Breast epithelium (tissue), 4 donors: ENCODE measurements around the gene PHOSPHO1. TPM values are rescaled to one million over a fixed set of nuclear protein-coding genes. Genes with fewer than 3 reads are reported as not detected.

Experiments used
- DNase-seq, 2 donors: peaks; one replicate each; pipeline ENCODE4 v3.0.0-alpha.2; 2019; ENCODE audit warnings: low spot score in 2 of 2
- H3K27ac ChIP-seq, 2 donors: fragments of 200-600 bp; sonication (generic) in 1 of 2; one replicate each; pipeline ENCODE4 v1.5.1; 2016 to 2019; ENCODE audit warnings: mild to moderate bottlenecking in 1 of 2
- H3K27me3 ChIP-seq, 2 donors: fragments of 200-600 bp; sonication (generic) in 1 of 2; one replicate each; pipeline versions ENCODE4 v1.5.1 to v1.6.0; 2017 to 2019; ENCODE audit warnings: control low read depth in 1 of 2, mild to moderate bottlenecking in 1 of 2
- H3K36me3 ChIP-seq: fragments of 200-600 bp; one replicate; pipeline ENCODE4 v1.5.1; 2019
- H3K4me1 ChIP-seq, 2 donors: fragments of 200-600 bp; sonication (generic); one replicate each; pipeline ENCODE4 v1.5.1; 2016 to 2019; ENCODE audit warnings: control low read depth in 1 of 2
- H3K4me3 ChIP-seq, 3 donors: fragments of 200-600 bp; sonication (generic); 1 replicate in 2 of 3; 2 replicates in 1 of 3; pipeline ENCODE4 v1.5.1; 2016 to 2019; ENCODE audit warnings: mild to moderate bottlenecking in 3 of 3, moderate library complexity in 2 of 3
- H3K9me3 ChIP-seq, 2 donors: fragments of 200-600 bp; sonication (generic) in 1 of 2; one replicate each; pipeline ENCODE4 v1.5.1; 2016 to 2019; ENCODE audit warnings: control low read depth in 1 of 2
- POLR2A ChIP-seq: fragments of 450-650 bp; IDR thresholded peaks from one replicate; pipeline ENCODE4 v1.6.1; 2016; ENCODE audit warnings: antibody characterized with exemption, mild to moderate bottlenecking, moderate library complexity
- POLR2AphosphoS5 ChIP-seq, 3 donors: sonication (generic); formaldehyde crosslinking; IDR thresholded peaks; one replicate each; pipeline ENCODE4 v1.6.1; 2017; ENCODE audit warnings: antibody characterized with exemption in 3 of 3
- intact Hi-C: fragments of 100-400 bp; cut with DNase I; formaldehyde crosslinking; loops from one replicate; pipeline ENCODE4 v1.15.1; 2023; ENCODE audit warnings: low total_unique reads
- total RNA-seq, 3 donors: library from RNA; depleted of rRNA; stranded (reverse); fragments of >200 nt; gene quantifications; one replicate each; pipeline ENCODE4 v1.1.0, GENCODE V29; 2016
- TF ChIP-seq, protein P1 (sequence below), 3 donors: fragments of 450-650 bp; IDR thresholded peaks; one replicate each; pipeline ENCODE4 v1.5.1; 2016 to 2017; ENCODE audit warnings: antibody characterized with exemption in 3 of 3, mild to moderate bottlenecking in 3 of 3, moderate library complexity in 3 of 3

The PHOSPHO1 gene
- total RNA-seq, 3 donors from 2014 or later: 0.33 to 0.88 TPM; not detected in 1

DNA sequence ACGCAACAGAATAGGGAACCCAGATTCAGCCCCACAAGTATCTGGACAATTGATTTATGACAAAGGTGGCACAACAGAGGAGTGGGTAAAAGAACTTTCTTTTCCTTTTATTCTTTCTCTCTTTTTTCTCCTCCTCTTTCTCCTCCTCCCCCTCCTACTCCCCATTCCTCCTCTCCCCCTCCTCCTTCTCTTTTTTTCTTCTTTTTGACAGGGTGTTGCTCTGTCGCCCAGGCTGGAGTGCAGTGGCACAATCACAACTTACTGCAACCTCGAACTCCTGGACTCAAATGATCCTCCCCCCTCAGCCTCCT, 36.3 kb downstream of the PHOSPHO1 start:
- intact Hi-C loops: loop anchor here (5.0 kb wide), 1 partner anchor 223 kb away; no protein-coding TSS in a partner anchor
- Histone ChIP-seq H3K4me1 (no peaks in the 10 kb centered on the region), H3K27me3 (no peaks in the 10 kb centered on the region), H3K36me3 (no peaks in the 10 kb centered on the region), H3K27ac (peak overlapping the region; percentile 81 to 94), H3K9me3 (no peaks in the 10 kb centered on the region), H3K4me3 (no peak overlapping the region)
- TF ChIP-seq POLR2A: no peak
- TF ChIP-seq, protein P1, sequence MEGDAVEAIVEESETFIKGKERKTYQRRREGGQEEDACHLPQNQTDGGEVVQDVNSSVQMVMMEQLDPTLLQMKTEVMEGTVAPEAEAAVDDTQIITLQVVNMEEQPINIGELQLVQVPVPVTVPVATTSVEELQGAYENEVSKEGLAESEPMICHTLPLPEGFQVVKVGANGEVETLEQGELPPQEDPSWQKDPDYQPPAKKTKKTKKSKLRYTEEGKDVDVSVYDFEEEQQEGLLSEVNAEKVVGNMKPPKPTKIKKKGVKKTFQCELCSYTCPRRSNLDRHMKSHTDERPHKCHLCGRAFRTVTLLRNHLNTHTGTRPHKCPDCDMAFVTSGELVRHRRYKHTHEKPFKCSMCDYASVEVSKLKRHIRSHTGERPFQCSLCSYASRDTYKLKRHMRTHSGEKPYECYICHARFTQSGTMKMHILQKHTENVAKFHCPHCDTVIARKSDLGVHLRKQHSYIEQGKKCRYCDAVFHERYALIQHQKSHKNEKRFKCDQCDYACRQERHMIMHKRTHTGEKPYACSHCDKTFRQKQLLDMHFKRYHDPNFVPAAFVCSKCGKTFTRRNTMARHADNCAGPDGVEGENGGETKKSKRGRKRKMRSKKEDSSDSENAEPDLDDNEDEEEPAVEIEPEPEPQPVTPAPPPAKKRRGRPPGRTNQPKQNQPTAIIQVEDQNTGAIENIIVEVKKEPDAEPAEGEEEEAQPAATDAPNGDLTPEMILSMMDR (IDR thresholded peaks at IDR 0.05): no peak
- no peak for TF ChIP-seq POLR2AphosphoS5 (IDR thresholded peaks at IDR 0.05)
- no peak for DNase-seq

DNA sequence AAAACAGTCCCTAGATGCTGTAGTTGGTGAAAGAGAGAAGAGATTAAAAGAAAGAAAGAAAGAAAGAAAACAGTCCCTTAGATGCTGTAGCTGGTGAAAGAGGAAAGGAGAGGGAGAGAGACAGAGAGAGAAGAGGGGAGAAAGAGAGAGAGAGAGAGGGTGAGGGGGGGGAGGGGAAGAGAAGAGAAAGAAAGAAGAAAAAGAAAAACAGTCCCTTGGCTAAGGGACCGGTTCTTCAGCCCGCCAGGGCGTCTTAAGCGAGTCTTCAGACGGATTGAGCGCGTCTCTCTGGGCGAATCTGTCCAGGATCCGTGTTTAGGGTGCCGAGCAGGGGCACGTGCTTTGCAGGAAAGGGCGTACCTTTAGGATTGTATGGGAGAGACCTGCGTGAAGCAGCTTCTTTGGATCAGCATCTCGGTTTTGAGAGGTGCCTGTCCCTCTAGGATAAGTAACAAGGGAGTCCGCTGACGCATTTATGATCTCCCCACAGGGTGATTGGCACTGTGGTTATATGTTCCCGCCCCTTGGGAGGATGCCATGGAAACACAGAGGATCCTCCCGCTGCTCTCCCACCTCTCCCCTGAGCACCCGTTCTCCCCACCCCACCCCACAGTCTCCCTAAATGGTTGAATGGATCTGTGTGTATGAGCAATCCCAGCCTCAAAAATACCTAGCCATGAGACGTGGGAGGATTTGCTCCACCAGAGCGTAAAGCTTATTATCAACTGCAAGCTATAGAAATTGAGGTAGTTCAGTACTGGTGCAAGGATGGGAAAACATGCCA, 36.9 kb downstream of the PHOSPHO1 start:
- TF ChIP-seq, protein P1 (IDR thresholded peaks at IDR 0.05): no peak
- TF ChIP-seq POLR2AphosphoS5 (IDR thresholded peaks at IDR 0.05): peak in 1 of 3 donors; percentile 17
- intact Hi-C loops: loop anchor here (5.0 kb wide), 1 partner anchor 224 kb away; no protein-coding TSS in a partner anchor
- Histone ChIP-seq H3K27me3 (no peaks in the 10 kb centered on the region), H3K27ac (peak overlapping the region; percentile 81 to 94), H3K4me1 (no peaks in the 10 kb centered on the region), H3K9me3 (no peaks in the 10 kb centered on the region), H3K4me3 (peak overlapping the region; percentile 64 to 84 (median 71)), H3K36me3 (no peaks in the 10 kb centered on the region)
- peak in 1 of 2 donors; percentile 59 for DNase-seq

DNA sequence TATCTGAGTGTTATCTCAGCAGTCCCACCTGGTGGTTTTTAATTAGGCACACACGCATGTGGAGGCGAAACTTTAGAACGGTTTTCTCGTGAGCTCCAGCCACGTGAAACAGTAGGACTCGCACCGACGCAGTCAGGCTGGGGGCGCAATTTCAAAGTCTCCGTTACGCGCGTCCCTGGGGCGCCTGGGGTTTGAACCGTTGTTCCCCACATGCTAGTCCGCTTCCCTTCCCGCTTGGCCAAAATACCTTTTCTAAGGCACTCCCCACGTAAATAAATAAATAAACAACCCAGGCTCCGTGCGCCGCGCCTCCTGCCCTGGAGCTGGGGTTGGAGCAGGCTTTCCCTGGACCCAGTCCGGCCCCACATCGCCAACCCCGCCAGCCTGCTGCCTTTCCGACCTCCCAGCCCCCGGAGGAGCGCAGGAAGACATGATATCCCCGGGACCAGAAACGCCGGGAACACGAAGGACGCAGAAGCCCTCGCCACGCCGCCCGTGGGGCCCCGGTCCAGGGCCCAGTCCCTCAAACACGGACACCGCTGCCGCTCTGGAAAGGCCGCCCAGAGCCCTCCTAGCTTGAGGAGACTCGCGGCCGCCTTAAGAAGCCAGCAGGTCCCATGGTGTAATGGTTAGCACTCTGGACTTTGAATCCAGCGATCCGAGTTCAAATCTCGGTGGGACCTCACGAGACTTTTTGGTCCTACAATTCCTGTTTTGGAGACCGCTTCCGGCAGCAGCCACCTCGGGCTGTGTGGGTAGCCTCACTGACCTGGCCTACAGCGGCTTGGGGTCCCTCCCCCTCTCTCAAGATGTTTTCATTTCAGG, 38.5 kb downstream of the PHOSPHO1 start:
- H3K27ac ChIP-seq: peak overlapping the region; percentile 93 to 94
- no peaks in the 10 kb centered on the region for H3K4me1 ChIP-seq
- H3K36me3 ChIP-seq: no peaks in the 10 kb centered on the region
- H3K4me3 ChIP-seq: peak overlapping the region; percentile 64 to 84 (median 71)
- DNase-seq: peak; percentile 92 to 97
- H3K9me3 ChIP-seq: no peaks in the 10 kb centered on the region
- TF ChIP-seq POLR2A (no peak), POLR2AphosphoS5 (IDR thresholded peaks at IDR 0.05) (peak; percentile 55 to 92 (median 89))
- TF ChIP-seq, protein P1 (IDR thresholded peaks at IDR 0.05): peak in 1 of 3 donors; percentile 22
- intact Hi-C loops: loop anchor here (5.0 kb wide), 1 partner anchor 225 kb away; no protein-coding TSS in a partner anchor
- H3K27me3 ChIP-seq: no peaks in the 10 kb centered on the region

DNA sequence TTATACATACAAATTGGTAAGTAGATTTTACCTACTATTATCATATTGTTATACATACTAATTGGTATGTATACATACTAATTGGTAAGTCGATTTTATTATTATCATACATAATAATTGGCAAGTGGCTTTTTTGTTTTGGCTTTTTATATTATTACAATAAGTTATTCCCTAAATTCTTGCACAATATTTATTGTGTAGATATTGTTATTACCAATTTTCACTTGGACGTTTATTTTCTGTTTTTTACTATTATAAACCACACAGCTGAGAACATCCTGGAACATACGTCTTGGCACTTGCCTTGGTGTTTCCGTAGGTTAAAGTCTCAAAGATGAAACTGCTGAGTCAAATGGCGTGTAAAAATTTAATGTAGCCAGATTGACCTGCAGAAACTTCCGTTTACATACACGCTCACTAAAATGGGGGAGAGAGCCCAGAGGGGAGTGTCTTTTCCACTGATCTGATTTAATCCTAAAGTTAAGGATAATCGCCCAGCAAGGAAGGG, 39.1 kb downstream of the PHOSPHO1 start:
- peak overlapping the region; percentile 93 to 94 for H3K27ac ChIP-seq
- no peaks in the 10 kb centered on the region for H3K36me3 ChIP-seq
- H3K9me3 ChIP-seq: no peaks in the 10 kb centered on the region
- DNase-seq: no peak
- H3K4me1 ChIP-seq: no peaks in the 10 kb centered on the region
- TF ChIP-seq, protein P1 (IDR thresholded peaks at IDR 0.05): no peak
- TF ChIP-seq POLR2A (no peak), POLR2AphosphoS5 (IDR thresholded peaks at IDR 0.05) (no peak)
- H3K4me3 ChIP-seq: peak overlapping the region; percentile 64 to 84 (median 71)
- H3K27me3 ChIP-seq: no peaks in the 10 kb centered on the region
- intact Hi-C loops: loop anchor here (5.0 kb wide), 1 partner anchor 226 kb away; no protein-coding TSS in a partner anchor
